Measurements from ENCODE around the gene JPH3.
"Not testable (repeated sequence)": the region's sequence is repeated elsewhere in the genome, so short reads cannot be mapped to it uniquely, and the experiment has no call there.

JPH3 gene

GRCh38 chr16:87715658-87716057 is 113.3 kb downstream of the JPH3 start:
- H3K79me2 ChIP-seq (ENCODE audit: control insufficient read depth, low read length): peaks cover 67% of the 10 kb centered on the region
- no peaks in the 10 kb centered on the region for H4K20me1 ChIP-seq (ENCODE audit: control insufficient read depth, insufficient read depth, low read depth, low read length)
- H3K9me2 ChIP-seq (replicated peaks; ENCODE audit: control insufficient read depth, low read length): no peaks in the 10 kb centered on the region
- H3K4me3 ChIP-seq (ENCODE audit: low read length): no peak overlapping the region
- H3K4me2 ChIP-seq (ENCODE audit: low read length): no peak overlapping the region
- peak overlapping the region; percentile 93 for H3K27ac ChIP-seq (ENCODE audit: low read depth, low read length)
- peaks cover 86% of the 10 kb centered on the region for H3K36me3 ChIP-seq (ENCODE audit: control insufficient read depth, low read length)
- H3K4me1 ChIP-seq (ENCODE audit: control insufficient read depth, low read length): peaks cover 94% of the 10 kb centered on the region
- no peak for TF ChIP-seq CTCF (IDR thresholded peaks at IDR 0.05; ENCODE audit: low read depth, low read length, poor library complexity, severe bottlenecking)
- no peak for TF ChIP-seq EZH2phosphoT487 (IDR thresholded peaks at IDR 0.05; ENCODE audit: borderline replicate concordance, low read length)
- H3K9me3 ChIP-seq (ENCODE audit: control insufficient read depth, insufficient read depth, low read length): no peaks in the 10 kb centered on the region
- peaks cover 21% of the 10 kb centered on the region for H3F3A ChIP-seq (ENCODE audit: control insufficient read depth, insufficient read depth)
- no peaks in the 10 kb centered on the region for H3K27me3 ChIP-seq (ENCODE audit: control insufficient read depth, low read length)

- not testable (repeated sequence) for H3K27me3 ChIP-seq (ENCODE audit: control insufficient read depth, low read length); H3K4me2 ChIP-seq (ENCODE audit: low read length); H3K4me3 ChIP-seq (ENCODE audit: low read length); H3K9me2 ChIP-seq (replicated peaks; ENCODE audit: control insufficient read depth, low read length); H3K9me3 ChIP-seq (ENCODE audit: control insufficient read depth, insufficient read depth, low read length); H4K20me1 ChIP-seq (ENCODE audit: control insufficient read depth, insufficient read depth, low read depth, low read length)
- Histone ChIP-seq H3F3A (ENCODE audit: control insufficient read depth, insufficient read depth) (peaks cover 18% of the 10 kb centered on the region), H3K27ac (ENCODE audit: low read depth, low read length) (0 out of 2 replicates have a peak overlapping the region, but pooled peaks have one; percentile 7), H3K4me1 (ENCODE audit: control insufficient read depth, low read length) (peaks cover 97% of the 10 kb centered on the region), H3K79me2 (ENCODE audit: control insufficient read depth, low read length) (peaks cover 75% of the 10 kb centered on the region), H3K36me3 (ENCODE audit: control insufficient read depth, low read length) (peaks cover 89% of the 10 kb centered on the region)
Measured at GRCh38 chr16:87718831-87719230, 116.5 kb downstream of the JPH3 start.

GRCh38 chr16:87720446-87720845 is 118.1 kb downstream of the JPH3 start:
- Histone ChIP-seq H3K9me2 (replicated peaks; ENCODE audit: control insufficient read depth, low read length) (no peaks in the 10 kb centered on the region), H3K79me2 (ENCODE audit: control insufficient read depth, low read length) (peaks cover 70% of the 10 kb centered on the region), H3K9me3 (ENCODE audit: control insufficient read depth, insufficient read depth, low read length) (no peaks in the 10 kb centered on the region), H3K27ac (ENCODE audit: low read depth, low read length) (no peak overlapping the region), H3K4me1 (ENCODE audit: control insufficient read depth, low read length) (peaks cover 97% of the 10 kb centered on the region), H3K4me2 (ENCODE audit: low read length) (no peak overlapping the region), H3K27me3 (ENCODE audit: control insufficient read depth, low read length) (no peaks in the 10 kb centered on the region), H3K36me3 (ENCODE audit: control insufficient read depth, low read length) (peaks cover 82% of the 10 kb centered on the region), H3F3A (ENCODE audit: control insufficient read depth, insufficient read depth) (peaks cover 30% of the 10 kb centered on the region), H4K20me1 (ENCODE audit: control insufficient read depth, insufficient read depth, low read depth, low read length) (no peaks in the 10 kb centered on the region), H3K4me3 (ENCODE audit: low read length) (no peak overlapping the region)
- TF ChIP-seq CTCF (IDR thresholded peaks at IDR 0.05; ENCODE audit: low read depth, low read length, poor library complexity, severe bottlenecking): no peak
- TF ChIP-seq EZH2phosphoT487 (IDR thresholded peaks at IDR 0.05; ENCODE audit: borderline replicate concordance, low read length): no peak

- H3K79me2 ChIP-seq (ENCODE audit: control insufficient read depth, low read length): peaks cover 60% of the 10 kb centered on the region
- peak overlapping the region; percentile 98 for H3K27ac ChIP-seq (ENCODE audit: low read depth, low read length)
- peaks cover 37% of the 10 kb centered on the region for H3F3A ChIP-seq (ENCODE audit: control insufficient read depth, insufficient read depth)
- H3K4me1 ChIP-seq (ENCODE audit: control insufficient read depth, low read length): peaks cover 92% of the 10 kb centered on the region
- no peaks in the 10 kb centered on the region for H3K9me2 ChIP-seq (replicated peaks; ENCODE audit: control insufficient read depth, low read length)
- H3K4me2 ChIP-seq (ENCODE audit: low read length): peak overlapping the region; percentile 66
- no peaks in the 10 kb centered on the region for H3K27me3 ChIP-seq (ENCODE audit: control insufficient read depth, low read length)
- no peaks in the 10 kb centered on the region for H4K20me1 ChIP-seq (ENCODE audit: control insufficient read depth, insufficient read depth, low read depth, low read length)
- peaks cover 76% of the 10 kb centered on the region for H3K36me3 ChIP-seq (ENCODE audit: control insufficient read depth, low read length)
- peak overlapping the region; percentile 58 for H3K4me3 ChIP-seq (ENCODE audit: low read length)
- TF ChIP-seq CTCF (IDR thresholded peaks at IDR 0.05; ENCODE audit: low read depth, low read length, poor library complexity, severe bottlenecking) (no peak), EZH2phosphoT487 (IDR thresholded peaks at IDR 0.05; ENCODE audit: borderline replicate concordance, low read length) (no peak)
- no peaks in the 10 kb centered on the region for H3K9me3 ChIP-seq (ENCODE audit: control insufficient read depth, insufficient read depth, low read length)
Measured at GRCh38 chr16:87721622-87722585, 119.6 kb downstream of the JPH3 start.

Data from DOHH2 (cell line).